ENCODE results near the gene SLC4A7. TPM values are rescaled to one million over a fixed set of nuclear protein-coding genes. Genes with fewer than 3 reads are reported as not detected.

The SLC4A7 gene
- total and polyA plus RNA-seq, 10 of the 15 experiments (the other 5 are each of a cell fraction or from before 2014, with no cell fraction given): 4.4 to 41.4 (median 18.3) TPM

DNA sequence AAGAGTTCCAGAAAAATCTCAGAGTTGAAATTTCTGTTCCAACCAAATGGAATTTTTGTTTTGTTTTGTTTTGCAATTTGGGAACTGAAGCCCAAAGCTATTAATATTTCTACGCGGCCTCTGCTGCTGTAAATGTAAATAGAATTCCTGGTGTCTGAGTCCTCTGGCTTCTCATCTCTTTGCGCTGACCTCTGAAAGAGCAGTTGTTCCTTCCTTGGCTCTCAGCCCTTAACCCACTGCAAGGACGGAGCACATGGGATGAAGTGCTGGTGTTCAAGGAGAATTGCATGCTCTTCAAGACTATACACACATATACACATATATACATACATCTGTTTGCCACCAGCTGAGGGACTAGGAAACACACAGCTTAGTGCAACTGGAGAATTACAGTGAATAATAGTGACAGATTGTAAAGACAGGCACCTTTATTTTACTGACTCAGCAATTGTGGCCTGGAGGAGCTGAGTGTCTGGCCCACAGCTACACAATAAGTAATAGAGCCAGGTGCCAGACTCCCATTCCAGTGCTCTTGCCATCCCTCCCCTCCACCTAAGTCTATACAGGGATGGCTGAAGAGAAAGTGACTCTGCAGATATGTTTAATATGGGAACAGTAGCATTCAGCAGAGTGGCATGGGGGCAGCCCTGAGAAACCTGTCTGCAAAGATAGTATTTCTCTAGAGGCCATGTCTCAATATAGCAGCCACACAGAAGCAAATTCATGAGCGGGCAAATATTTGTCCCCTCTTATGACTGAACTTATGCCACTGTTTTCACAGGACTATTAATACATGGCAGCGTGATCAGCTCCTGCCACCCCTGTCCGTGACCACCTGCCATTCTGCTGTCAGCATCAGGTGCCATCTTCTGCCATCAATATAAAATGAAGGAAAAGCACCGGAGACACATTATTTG is 157.3 kb downstream of the SLC4A7 start:
- H3K27ac ChIP-seq (ENCODE audit: control insufficient read depth, insufficient read depth): no peak overlapping the region
- no peaks in the 10 kb centered on the region for H3K36me3 ChIP-seq (ENCODE audit: control insufficient read depth in 2 of 2, insufficient read depth in 2 of 2, low read length in 1 of 2)
- H3K9me3 ChIP-seq (replicated peaks; ENCODE audit: control insufficient read depth, insufficient read depth, low read length): no peaks in the 10 kb centered on the region; the same call in 2 of the 3 replicates
- no peak overlapping the region for H2AFZ ChIP-seq (ENCODE audit: control insufficient read depth, low read depth, low read length)
- TF ChIP-seq PML (IDR thresholded peaks at IDR 0.05; ENCODE audit: low read length): no peak
- TF ChIP-seq YY1 (IDR thresholded peaks at IDR 0.05; ENCODE audit: low read depth, low read length): no peak
- no peak for TF ChIP-seq ZNF687 (IDR thresholded peaks at IDR 0.05)
- no peak for TF ChIP-seq FOXK2 (IDR thresholded peaks at IDR 0.05)
- TF ChIP-seq HCFC1 (IDR thresholded peaks at IDR 0.05; ENCODE audit: low read length): no peak
- no peak for TF ChIP-seq TAF1 (IDR thresholded peaks at IDR 0.05; ENCODE audit: borderline replicate concordance, low read depth, low read length)
- no peak for TF ChIP-seq MTA2 (IDR thresholded peaks at IDR 0.05; ENCODE audit: low read depth)
- no peak for TF ChIP-seq ASH2L (IDR thresholded peaks at IDR 0.05; ENCODE audit: borderline replicate concordance, low read depth)
- TF ChIP-seq POLR2AphosphoS2 (IDR thresholded peaks at IDR 0.05; ENCODE audit: low read depth, low read length): no peak
- TF ChIP-seq SREBF2 (IDR thresholded peaks at IDR 0.05; ENCODE audit: low read length): no peak
- TF ChIP-seq ZBTB4 (CRISPR knock-in tag; IDR thresholded peaks at IDR 0.05): no peak
- TF ChIP-seq NRF1 (conservative IDR thresholded peaks at IDR 0.05; ENCODE audit: low read depth, low read length): no peak
- no peak overlapping the region for H3K4me2 ChIP-seq (ENCODE audit: control insufficient read depth, insufficient read depth)
- no peak overlapping the region for H3K4me3 ChIP-seq
- POLR2A ChIA-PET: no interaction called here
- no peak for DNase-seq (ENCODE audit: low read depth, low spot score)
- no peaks in the 10 kb centered on the region for H4K20me1 ChIP-seq (ENCODE audit: control insufficient read depth, insufficient read depth)
- CTCF ChIA-PET: interaction anchor here (1.2 to 1.9 kb wide), 8 partner anchors 9 to 354 kb away, joined by 3 to 6 read pairs (median 4); no protein-coding TSS in a partner anchor
- no peaks in the 10 kb centered on the region for H3K4me1 ChIP-seq (ENCODE audit: control insufficient read depth, insufficient read depth, low read length)
- no peak for FAIRE-seq
- H3K9ac ChIP-seq (ENCODE audit: control insufficient read depth, insufficient read depth, low read length): no peak overlapping the region
- 65% methylated on average over 8 of the region's 8 CpGs for WGBS (ENCODE audit: insufficient coverage, insufficient replicate concordance, low lambda C conversion rate, missing lambda C conversion rate)
- H3K27me3 ChIP-seq (replicated peaks in 1 of 2; ENCODE audit: control insufficient read depth in 2 of 2, insufficient read depth in 2 of 2, low read length in 1 of 2): no peaks in the 10 kb centered on the region
- SMC1A ChIA-PET (ENCODE audit: uncharacterized antibody, unreplicated experiment): interaction anchor here (1.0 to 2.9 kb wide), 3 partner anchors 8 to 22 kb away, joined by 3 to 11 read pairs (median 4); no protein-coding TSS in a partner anchor
- RAD21 ChIA-PET (ENCODE audit: unreplicated experiment): interaction anchor here (1.0 to 1.1 kb wide), 2 partner anchors 22 to 140 kb away, joined by 3 to 4 read pairs; no protein-coding TSS in a partner anchor
- H3K79me2 ChIP-seq (ENCODE audit: control insufficient read depth, insufficient read depth, low read length): no peaks in the 10 kb centered on the region
- in situ Hi-C loops (cut with MboI): no loop called here
- no TSS peak for BruUV-seq (replicated peaks)
- intact Hi-C loops (cut with micrococcal nuclease; ENCODE audit: unreplicated experiment): loop anchor here (2.0 kb wide), 1 partner anchor 14 kb away; no protein-coding TSS in a partner anchor
- ATAC-seq: no peak

Data from GM12878 (cell line).